Measurements from ENCODE around the gene SYT1.

- no peak for TF ChIP-seq CTCF (IDR thresholded peaks at IDR 0.05)
- TF ChIP-seq POLR2AphosphoS5 (IDR thresholded peaks at IDR 0.05): no peak
- no peak for TF ChIP-seq POLR2A (IDR thresholded peaks at IDR 0.05)
- TF ChIP-seq EP300 (IDR thresholded peaks at IDR 0.05): no peak
Observed at GRCh38 chr12:79125358-79125757, 260.8 kb downstream of the SYT1 start.

All from sigmoid colon (tissue), 4 donors.